GM19035 (cell line): ENCODE data around the gene ZNF579.
A peak's percentile ranks its signal among the peaks of the same experiment; 100 is the strongest.

Experiments used
- ATAC-seq: cut with Tn5 transposase; IDR thresholded peaks from one replicate; pipeline ENCODE4 v1.9.1; 2021; ENCODE audit not compliant: unreplicated experiment

ZNF579 gene

DNA sequence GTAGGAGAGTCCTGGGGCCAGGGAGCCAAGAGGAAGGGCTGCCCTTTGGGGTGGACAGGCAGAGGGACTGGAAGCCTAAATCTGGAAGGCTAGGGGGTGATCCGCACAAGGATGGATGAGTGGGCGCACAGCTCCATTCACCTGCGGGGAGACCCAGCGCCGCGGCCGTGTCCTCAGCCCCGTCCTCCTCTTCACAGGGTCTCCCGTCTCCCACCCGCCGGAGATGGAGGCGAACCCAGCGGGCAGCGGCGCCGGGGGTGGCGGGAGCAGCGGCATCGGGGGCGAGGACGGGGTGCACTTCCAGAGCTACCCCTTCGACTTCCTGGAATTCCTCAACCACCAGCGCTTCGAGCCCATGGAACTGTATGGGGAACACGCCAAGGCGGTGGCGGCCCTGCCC is 32.7 kb upstream of the ZNF579 start:
- no peak for ATAC-seq

DNA sequence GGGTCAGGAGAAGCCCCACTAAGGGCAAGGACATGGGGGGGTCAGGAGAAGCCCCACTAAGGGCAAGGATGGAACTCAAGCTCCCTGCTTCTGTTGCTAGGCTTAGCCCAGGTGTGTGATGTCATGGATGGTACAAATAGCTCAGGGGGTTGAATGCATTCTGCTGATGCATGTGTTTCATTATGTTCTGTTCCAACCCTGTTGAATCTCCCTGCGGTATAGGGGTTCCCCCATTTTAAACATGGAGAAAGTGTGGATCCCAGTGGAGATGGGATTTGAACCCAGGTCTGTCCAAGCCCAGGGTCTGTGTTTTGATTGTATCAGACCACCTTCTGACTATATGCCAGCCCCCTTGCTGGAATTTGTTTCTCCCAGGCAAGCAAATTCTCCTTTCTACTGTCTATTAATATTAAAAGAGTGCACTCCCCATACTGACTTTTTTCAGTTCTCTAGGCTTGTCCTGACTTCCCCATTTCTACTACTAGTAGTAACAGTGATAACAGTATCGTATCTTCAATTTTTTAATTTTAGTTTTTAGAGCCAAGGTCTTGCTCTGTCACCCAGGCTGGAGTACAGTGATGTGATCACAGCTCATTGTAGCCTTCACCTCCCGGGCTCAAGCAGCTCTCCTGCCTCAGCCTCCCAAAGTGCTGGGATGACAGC is 31.5 kb upstream of the ZNF579 start:
- ATAC-seq, result no peak

DNA sequence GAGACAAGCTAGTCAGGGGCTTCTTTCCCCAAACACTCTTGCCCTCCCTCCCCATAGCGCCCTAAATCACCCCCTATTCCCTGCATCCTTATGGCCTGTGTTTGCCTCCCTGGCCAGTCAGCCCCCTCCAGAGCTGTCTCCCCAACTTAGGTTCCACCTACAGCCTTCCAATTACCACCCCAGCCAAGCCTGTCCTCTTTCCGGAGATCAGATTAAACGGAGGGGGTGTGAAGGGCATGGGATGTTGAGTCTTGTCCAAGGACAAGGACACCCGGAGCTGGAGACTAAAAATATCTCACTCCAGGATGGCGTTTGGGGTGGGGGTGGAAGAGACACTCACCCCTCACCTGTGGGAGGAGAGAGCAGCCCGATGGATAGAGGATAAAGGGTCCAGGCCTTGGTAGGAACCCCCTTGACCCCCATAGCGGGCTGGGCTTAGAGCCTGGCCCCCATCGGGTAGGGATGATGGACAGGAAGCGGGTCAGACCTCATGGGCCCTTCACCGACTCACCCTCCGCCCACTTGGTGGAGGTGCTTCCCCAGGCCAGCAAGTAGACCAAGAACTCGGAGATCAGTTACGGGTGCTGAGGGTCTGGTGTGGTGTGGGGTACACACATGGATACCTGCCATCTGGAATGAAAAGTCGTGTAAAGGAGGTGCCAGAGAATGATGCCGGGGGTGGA is 30.8 kb upstream of the ZNF579 start:
- ATAC-seq, result no peak

DNA sequence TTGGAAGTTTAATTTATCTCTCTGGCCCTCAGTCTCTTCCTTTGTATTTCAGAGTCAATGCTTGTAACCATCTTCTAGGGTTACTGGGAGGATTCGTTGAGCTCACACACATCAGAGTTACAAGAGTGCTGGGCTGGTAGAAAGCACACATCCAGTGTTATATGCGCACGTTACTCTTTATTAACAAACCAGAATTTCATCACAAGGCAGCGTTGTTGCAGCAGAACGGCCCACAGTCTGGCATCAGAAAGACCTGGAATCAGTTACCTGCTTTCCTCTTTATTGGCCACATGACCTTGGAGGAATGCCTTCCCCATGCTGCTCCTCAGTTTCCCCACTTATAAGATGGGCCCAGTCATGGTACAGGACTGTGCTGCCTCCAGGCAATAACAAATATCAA is 28.7 kb upstream of the ZNF579 start:
- no peak for ATAC-seq

DNA sequence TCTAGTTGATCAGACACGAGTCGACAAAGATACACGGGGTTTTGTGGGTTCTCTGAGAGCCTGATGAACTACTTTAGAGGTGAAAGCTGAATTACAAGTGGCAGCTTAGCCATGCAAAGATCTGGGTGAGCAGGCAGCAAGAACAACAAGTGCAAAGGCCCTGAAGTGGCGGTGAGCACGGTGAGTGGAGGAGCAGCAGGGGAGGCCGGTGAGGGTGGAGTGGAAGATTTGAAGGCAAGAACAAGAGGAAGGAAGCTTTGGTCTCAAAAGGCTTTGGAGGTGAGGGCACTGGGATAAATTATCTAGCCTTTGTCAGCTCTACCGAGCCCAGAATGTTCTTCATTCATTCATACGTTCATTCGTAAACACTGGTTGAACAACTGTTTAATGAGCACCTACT is 26.2 kb upstream of the ZNF579 start:
- ATAC-seq, result no peak

DNA sequence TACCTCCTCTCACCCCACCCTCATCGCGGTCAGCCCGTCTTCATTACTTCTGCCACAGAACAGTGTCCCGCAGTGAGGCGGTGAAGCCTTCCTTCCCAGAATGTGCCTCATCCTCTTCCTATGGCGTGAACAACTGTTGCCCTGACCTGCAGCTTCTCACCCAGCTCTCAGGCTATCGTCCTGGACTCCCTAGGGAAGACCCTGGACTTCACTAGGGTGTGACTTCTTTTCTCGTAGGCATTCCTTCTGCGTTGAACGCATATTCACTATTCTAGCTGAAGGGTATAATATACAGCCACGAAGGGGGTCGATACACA is 25.8 kb upstream of the ZNF579 start:
- ATAC-seq, result no peak

DNA sequence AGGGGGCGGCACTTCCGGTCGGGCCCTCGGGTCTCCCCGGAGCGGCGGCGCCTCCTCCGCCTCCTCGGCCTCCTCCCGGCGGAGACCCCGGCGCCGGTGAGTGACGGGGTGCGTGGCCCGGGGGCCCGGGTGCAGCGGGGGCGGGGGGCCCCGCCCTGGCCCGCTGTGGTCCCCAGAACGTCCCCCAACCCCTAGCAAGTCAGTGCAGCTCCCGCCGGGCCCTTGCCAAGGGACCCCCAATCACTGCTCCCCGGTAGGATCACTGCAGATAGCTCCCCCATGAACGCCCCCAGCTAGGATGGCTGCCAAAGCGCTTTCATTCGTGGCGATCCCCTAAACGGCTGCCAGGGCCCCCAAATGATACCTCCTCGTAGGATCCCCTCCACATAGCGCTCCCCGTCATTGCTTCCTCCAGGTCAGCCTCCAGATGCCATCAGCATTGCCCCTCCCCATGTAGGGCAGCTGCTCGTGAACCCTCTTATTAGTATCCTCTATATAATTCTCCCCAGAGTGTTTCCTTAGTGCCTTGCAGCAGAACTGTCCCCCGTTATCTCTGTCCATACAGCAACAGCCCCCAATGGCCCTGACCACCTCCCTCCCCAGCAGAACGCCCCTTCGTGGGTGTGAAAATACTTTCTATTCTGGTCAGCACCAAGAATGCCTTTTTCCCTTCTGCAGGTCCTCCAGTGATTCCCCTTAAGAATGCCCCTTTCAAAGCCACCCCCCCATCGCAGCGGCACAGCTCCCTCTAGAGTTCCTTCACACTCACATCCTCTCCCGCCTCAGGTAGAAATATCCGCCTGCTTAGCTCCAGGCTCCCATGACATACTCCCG is 25.2 kb upstream of the ZNF579 start, which contains the start of gene ZNF865:
TSS of gene ZNF865 (plus strand) at position 11 of the 834 bp plus-strand sequence. CDS start 7,972 bp downstream, outside the sequence.
- ATAC-seq, result peak; percentile 13

DNA sequence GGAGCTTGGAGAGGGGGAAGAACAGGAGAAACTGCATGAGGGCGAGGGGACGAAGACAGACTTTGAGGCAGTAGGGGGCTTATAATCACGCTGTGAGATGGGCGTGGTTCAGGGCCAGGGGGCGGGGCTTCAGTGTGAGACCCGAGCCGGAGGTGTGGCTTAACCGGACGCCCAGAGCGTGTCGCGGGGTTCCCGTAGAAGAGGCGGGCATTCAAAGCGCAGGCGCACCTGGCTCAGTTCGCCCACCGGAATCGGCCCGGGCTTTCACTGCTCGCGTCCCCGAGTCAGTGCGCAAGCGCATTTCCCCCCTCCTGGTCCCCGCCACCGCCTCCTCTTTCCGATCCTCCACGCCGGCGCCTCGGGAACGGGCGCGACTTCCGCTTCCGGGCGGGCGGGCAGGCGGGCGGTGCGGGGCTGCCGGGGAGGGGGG is 24.6 kb upstream of the ZNF579 start:
- peak; percentile 72 for ATAC-seq

DNA sequence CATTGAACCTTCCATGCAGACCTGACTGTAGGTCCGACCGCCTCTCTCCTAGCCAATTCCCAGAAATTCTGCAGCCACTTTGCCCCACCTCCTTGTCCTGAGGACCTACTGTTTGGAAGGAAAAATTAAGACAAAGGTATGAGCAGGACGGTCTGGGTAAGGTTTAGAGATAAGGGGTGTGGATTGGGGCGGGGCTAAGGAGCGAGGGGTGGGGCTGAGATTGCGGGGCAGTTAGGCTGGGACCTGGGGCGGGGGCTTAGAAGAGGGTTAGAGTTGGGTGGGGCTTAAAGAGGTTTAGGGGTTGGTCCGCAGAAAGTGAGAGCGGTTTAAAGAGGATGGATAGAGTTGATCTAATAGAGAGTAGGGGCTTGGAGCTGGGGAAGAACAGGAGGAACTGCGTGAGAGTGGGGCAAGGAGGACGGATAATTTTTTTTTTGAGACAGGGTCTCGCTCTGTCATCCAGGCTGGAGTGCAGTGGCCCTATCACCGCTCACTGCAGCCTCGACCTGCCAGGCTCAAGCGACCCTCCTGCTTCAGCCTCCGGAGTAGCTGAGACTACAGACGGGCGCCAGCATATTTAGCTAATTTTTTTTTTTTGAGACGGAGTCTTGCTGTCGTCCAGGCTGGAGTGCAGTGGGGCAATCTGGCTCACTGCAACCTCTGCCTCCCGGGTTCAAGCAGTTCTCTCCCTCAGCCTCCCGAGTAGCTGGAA is 23.1 kb upstream of the ZNF579 start:
- no peak for ATAC-seq

DNA sequence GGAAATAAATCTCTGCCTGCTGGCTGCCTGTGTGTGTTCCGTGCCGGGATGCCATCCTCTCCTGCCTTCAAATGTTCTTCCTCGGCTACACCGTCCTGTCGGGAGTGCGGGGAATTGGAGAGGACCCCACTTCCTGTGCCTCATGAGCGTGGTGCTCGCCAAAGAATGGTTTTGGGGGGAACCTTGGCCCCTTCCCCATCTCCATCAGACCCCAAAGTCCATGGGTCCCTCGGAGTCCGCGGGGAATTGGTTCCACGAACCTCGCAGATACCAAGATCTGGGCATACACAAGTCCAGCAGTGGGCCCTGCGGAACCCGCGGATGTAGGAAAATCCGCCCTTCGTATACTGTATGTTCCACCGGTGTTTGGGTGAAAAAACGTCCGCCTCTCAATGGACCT is 22.5 kb upstream of the ZNF579 start:
- ATAC-seq, result no peak

DNA sequence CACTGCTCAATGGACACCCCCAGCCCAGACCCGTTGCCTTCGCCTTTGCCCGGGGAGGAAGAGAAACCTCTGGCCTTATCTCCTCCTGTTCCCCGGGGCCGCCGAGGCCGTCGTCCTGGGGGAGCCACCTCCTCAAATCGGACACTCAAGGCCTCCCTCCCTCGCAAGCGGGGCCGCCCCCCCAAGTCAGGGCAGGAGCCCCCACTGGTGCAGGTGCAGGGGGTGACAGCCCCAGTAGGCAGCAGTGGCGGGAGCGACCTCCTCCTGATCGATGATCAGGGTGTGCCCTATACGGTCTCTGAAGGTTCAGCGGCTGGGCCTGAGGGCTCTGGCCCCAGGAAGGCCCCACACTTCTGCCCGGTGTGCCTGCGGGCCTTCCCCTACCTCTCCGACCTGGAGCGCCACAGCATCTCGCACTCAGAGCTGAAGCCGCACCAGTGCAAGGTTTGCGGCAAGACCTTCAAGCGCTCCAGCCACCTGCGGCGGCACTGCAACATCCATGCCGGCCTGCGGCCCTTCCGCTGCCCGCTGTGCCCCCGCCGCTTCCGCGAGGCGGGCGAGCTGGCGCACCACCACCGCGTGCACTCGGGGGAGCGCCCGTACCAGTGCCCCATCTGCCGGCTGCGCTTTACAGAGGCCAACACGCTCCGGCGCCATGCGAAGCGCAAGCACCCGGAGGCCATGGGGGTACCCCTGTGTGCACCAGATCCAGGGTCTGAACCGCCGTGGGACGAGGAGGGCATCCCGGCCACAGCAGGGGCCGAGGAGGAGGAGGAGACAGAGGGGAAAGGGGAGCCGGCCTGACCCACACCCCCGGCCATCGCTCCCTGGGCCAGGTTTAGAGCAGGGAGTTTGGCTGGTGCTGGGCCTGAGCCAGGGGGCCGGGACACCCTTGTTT is 21.7 kb upstream of the ZNF579 start:
- ATAC-seq, result no peak

DNA sequence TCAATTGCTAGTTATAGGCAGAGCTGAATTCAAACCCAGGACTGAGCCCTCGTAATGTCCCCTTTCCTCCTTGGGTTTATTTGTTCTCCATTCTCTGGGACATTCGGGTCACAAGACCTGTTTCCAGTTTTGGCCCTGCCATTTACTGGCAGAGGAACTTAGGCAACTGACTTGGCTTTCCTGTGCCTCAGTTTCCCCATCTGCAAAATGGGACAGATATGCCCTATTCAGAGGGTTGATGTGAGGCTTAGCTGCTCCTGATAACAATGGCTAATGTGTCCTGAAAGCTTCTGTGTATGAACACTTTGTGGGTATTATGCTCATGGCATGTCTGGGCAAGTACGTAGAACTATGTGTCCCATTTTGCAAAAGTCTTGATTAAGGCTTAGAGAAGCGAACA is 20.4 kb upstream of the ZNF579 start:
- ATAC-seq, result no peak

DNA sequence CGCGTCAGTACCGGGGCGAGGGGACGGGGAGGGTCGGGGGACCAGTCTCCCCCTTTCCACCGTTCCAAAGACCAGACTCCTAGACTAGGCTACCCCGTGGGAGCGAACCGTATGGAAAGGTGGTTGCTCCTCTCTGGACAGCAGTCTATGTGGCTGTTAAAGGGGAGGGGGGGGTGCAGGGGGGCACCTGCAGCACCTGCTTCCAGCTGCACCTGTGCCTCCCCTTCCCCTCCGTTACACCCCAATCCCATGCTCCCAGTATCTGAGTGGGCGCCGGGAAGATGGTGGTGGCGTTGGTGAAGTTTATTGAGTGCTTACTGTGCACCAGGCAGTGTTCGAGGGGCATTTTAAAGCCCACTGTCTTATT is 20.0 kb upstream of the ZNF579 start:
- no peak for ATAC-seq

DNA sequence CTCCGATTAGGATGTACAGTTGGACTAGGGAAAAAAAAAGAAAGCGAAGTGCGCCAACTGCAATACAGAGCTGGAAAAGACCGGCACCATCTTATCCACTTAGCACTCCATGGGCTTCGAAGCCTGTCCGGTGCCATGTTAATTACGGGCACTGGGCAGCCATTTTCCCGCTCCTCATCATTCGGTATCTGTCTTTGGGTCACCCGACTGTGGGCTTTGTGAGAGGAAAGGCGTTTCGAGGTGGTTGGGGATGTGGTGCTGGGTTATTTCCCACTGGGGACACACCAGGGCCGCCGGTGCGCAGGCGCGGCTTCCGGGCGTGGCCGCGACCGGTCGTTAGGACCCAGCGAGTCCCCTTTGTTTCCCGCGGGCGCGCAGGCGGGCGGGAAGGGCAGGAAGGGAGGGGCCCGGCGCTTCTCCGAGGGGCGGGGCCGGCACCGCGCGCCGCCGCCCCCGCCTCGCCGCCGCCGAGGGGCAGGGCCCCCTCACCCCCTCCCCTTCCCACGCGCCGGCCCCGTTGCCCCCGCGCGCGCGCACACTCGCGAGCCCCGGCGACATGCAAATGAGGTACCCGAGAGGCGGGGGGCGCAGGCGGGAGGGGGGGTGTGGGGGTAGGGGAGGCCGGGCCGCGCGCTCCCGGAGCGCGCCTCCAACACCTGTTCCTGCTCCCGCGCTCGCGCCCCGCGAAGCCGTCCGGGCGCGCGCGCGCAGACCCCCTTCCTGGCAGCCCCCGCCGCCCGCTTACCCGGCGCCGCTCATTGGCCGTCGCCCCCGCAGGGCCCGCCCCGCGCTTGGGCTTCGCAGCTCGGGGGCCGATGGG is 19.4 kb upstream of the ZNF579 start, which contains the start of gene ZNF524:
TSS of gene ZNF524 (plus strand) at position 447 of the 820 bp plus-strand sequence. CDS start 1,825 bp downstream, outside the sequence.
- ATAC-seq, result peak; percentile 42

DNA sequence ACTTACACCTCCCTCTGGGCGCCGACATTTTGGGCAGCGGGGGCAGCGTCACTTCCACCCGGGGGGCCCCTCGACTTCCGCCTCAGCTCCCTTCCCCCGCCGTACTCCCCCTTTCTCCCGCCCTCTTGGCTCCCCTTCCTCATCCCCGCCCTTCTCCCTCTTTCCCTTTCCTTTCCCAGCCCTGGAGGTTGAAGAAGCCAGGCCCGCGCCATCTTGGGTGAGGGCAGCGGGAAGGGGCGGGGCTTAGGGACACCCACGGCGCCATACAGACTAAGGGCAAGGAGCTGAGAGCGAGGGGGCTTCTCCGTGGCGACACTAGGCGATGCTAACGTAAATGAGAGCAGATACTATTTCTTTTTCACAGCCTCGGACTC is 18.8 kb upstream of the ZNF579 start, which contains the start of gene FIZ1:
TSS of gene FIZ1 (minus strand) at position 50 of the 374 bp plus-strand sequence. CDS start 1,652 bp downstream, outside the sequence.
- ATAC-seq, result peak; percentile 54

DNA sequence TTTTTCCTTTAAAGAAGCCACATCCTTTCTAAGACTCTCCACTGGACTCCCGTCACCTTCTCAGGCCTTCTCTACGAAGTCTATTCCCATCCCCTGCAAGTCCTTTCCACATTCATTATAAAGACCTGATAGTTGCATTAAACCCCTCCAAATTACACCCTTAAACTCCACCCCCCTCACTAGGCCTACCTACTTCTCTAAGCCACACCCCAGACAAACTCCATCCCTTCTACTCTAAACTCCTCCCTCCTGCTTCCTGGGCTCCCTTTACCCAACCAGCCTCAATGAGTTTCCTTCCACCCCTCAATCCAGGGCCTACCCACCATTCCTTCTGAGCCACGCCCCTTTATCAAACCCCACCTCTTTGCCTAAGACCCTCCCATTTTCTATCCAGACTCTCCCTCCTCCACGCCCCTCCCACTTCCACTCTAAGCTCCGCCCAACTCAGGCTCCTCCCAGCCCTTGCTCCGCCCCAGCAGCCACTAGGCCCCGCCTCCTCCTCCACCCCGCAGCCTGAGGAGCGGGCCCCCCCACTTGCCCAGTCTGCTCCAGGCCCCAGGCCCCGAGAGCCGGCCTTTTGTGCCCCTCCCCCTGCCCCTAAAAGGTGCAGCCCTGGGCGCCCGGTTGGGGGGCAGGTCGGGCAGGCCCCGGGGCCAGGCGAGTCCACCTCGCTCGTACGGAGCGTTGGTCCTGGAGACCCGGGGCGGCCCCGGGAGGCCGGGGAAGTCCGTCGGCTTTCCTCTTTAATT is 18.2 kb upstream of the ZNF579 start:
- ATAC-seq, result peak; percentile 59

DNA sequence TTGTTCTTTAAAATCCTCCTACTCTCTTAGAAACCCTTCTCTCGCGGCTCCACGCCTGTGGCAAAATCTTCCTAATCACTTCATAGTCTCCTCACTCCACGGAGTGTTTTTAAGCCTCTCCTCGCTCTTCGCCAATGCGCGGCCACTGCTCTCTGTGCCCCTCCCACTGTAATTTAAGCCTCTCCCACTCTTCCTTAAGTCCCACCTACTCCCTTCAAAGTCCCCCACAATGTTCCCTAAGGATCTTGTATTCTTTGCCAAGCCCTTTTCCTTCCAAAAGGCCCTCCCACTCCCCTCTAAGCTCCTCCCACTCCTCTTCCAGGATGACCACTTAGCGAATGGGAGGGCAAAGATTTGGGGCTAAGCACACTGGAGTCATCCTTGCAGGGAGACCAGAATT is 17.4 kb upstream of the ZNF579 start:
- no peak for ATAC-seq

DNA sequence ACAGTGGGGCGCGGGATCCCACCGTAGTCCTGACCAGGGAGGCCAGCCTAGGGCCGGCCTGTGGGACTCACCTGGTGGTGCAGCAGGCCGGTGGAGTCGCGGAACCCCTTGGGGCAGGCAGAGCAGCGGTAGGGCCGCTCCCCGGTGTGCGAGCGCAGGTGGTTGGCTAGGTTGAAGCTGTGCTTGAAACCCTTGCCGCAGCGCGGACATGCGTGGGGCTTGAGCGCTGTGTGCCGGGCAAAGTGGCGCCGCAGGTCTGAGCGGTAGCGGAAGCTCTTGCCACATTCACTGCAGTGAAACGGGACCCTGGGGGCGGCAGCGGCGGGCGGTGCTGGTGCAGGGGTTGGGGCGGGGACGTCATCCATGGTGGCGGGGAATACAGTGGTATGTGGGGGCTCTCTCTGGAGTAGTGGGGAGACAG is 16.9 kb upstream of the ZNF579 start:
- ATAC-seq, result no peak

DNA sequence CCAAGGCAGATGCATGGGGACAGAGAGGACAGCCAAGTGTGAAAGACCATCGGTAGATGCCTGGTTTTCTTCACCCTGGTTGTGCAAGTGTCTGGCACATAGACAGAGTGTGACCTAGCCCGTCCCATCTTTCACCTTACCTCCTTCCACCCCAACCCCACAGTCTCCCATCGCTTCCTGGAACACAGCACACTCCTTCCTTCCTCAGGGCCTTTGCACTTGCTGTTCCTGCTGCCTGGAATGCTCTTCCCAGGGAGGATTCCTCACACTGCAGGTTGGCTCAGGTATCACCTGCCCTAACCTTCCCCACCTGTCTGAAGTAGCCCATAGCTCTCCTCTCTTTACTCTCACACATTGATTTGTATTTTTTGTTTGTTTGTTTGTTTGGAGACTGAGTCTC is 15.7 kb upstream of the ZNF579 start:
- no peak for ATAC-seq
